WTC11 (cell line): Measurements from ENCODE around the gene GIT1. TPM values are rescaled to one million over a fixed set of nuclear protein-coding genes. Genes with fewer than 3 reads are reported as not detected.

Experiments
- ATAC-seq: fragments of 200-7000 bp; cut with Tn5 transposase; 2 replicates; pipeline ENCODE4 v1.10.0; 2021; ENCODE audit warnings: mild to moderate bottlenecking, moderate library complexity
- CTCF ChIA-PET: fragments of 300-600 bp; sonication (Branson Sonifier 250); formaldehyde crosslinking; loops from one replicate; lab custom pipeline; 2021; ENCODE audit warnings: antibody characterized with exemption; lab: Charles Lee
- POLR2A ChIA-PET: fragments of 350-600 bp; sonication (Branson Sonifier 250); formaldehyde crosslinking; loops from one replicate; lab custom pipeline; 2021; ENCODE audit warnings: antibody characterized with exemption; lab: Charles Lee
- DNase-seq: peaks from one replicate; pipeline ENCODE4 v3.0.0; 2021; ENCODE audit warnings: low spot score
- H3K27ac Mint-ChIP-seq: 2 replicates; pipeline ENCODE4 v1.8.0; 2021; ENCODE audit warnings: mixed read lengths
- H3K27me3 Mint-ChIP-seq: 2 replicates; pipeline ENCODE4 v1.8.0; 2021; ENCODE audit warnings: low read depth, mild to moderate bottlenecking, moderate library complexity, mixed read lengths
- H3K36me3 Mint-ChIP-seq: 2 replicates; pipeline ENCODE4 v1.8.0; 2021; ENCODE audit warnings: mixed read lengths
- H3K4me1 Mint-ChIP-seq: 2 replicates; pipeline ENCODE4 v1.8.0; 2022; ENCODE audit warnings: mixed read lengths
- H3K4me3 Mint-ChIP-seq: 2 replicates; pipeline ENCODE4 v1.8.0; 2021; ENCODE audit warnings: mild to moderate bottlenecking, moderate library complexity, mixed read lengths
- H3K9me3 Mint-ChIP-seq: 2 replicates; pipeline ENCODE4 v1.8.0; 2021; ENCODE audit warnings: mixed read lengths
- ATF2 ChIP-seq: sonication (generic); formaldehyde crosslinking; IDR thresholded peaks from 2 replicates; pipeline ENCODE4 v1.8.1; 2022; ENCODE audit warnings: low read depth, missing genetic modification reagents, borderline replicate concordance
- CREM ChIP-seq: sonication (generic); formaldehyde crosslinking; IDR thresholded peaks from 2 replicates; pipeline ENCODE4 v1.8.1; 2022; ENCODE audit warnings: mild to moderate bottlenecking, missing genetic modification reagents, moderate library complexity
- FOXJ3 ChIP-seq: sonication (generic); formaldehyde crosslinking; IDR thresholded peaks from 2 replicates; pipeline ENCODE4 v1.9.0; 2021; ENCODE audit warnings: missing genetic modification reagents, mild to moderate bottlenecking, borderline replicate concordance
- MYBL2 ChIP-seq: sonication (generic); formaldehyde crosslinking; IDR thresholded peaks from 2 replicates; pipeline ENCODE4 v1.8.1; 2023; ENCODE audit warnings: mild to moderate bottlenecking, moderate library complexity, missing genetic modification reagents
- NFATC4 ChIP-seq: fragments of 250-450 bp; sonication (Bioruptor Pico); IDR thresholded peaks from 2 replicates; pipeline ENCODE4 v1.9.0; 2021; ENCODE audit warnings: mild to moderate bottlenecking
- NR1H2 ChIP-seq: sonication (generic); formaldehyde crosslinking; IDR thresholded peaks from 2 replicates; pipeline ENCODE4 v1.9.0; 2021; ENCODE audit warnings: mild to moderate bottlenecking, moderate library complexity, missing genetic modification reagents
- RORB ChIP-seq: fragments of 250-450 bp; sonication (Bioruptor Pico); IDR thresholded peaks from 2 replicates; pipeline ENCODE4 v1.9.0; 2021; ENCODE audit warnings: mild to moderate bottlenecking
- SMAD4 ChIP-seq: sonication (generic); formaldehyde crosslinking; IDR thresholded peaks from 2 replicates; pipeline ENCODE4 v1.8.0; 2022; ENCODE audit warnings: mild to moderate bottlenecking, missing genetic modification reagents
- SP1 ChIP-seq: sonication (generic); formaldehyde crosslinking; conservative IDR thresholded peaks from 2 replicates; pipeline ENCODE4 v1.8.1; 2022; ENCODE audit warnings: missing genetic modification reagents
- TCF7 ChIP-seq: sonication (generic); formaldehyde crosslinking; IDR thresholded peaks from 2 replicates; pipeline ENCODE4 v1.8.0; 2022; ENCODE audit warnings: mild to moderate bottlenecking, low read depth, missing genetic modification reagents, moderate library complexity
- USF1 ChIP-seq: sonication (generic); formaldehyde crosslinking; IDR thresholded peaks from 2 replicates; pipeline ENCODE4 v1.8.0; 2022; ENCODE audit warnings: mild to moderate bottlenecking, missing genetic modification reagents
- ZNF121 ChIP-seq: sonication (generic); formaldehyde crosslinking; IDR thresholded peaks from 2 replicates; pipeline ENCODE4 v1.8.0; 2023; ENCODE audit warnings: missing genetic modification reagents
- ZNF263 ChIP-seq: sonication (generic); formaldehyde crosslinking; IDR thresholded peaks from 2 replicates; pipeline ENCODE4 v1.8.1; 2022; ENCODE audit warnings: low read depth, mild to moderate bottlenecking, moderate library complexity, missing genetic modification reagents
- ZNF317 ChIP-seq: sonication (generic); formaldehyde crosslinking; IDR thresholded peaks from 2 replicates; pipeline ENCODE4 v1.8.1; 2023; ENCODE audit warnings: low read depth, mild to moderate bottlenecking, moderate library complexity, missing genetic modification reagents, borderline replicate concordance
- ZNF423 ChIP-seq: fragments of 250-450 bp; sonication (Bioruptor Pico); IDR thresholded peaks from 2 replicates; pipeline ENCODE4 v2.1.2; 2022; ENCODE audit warnings: mild to moderate bottlenecking, moderate library complexity
- ZNF425 ChIP-seq: fragments of 250-450 bp; sonication (Bioruptor Pico); conservative IDR thresholded peaks from 2 replicates; pipeline ENCODE4 v1.9.0; 2021; ENCODE audit warnings: mild to moderate bottlenecking
- total RNA-seq: library from RNA; stranded (reverse); gene quantifications from 3 replicates; pipeline ENCODE4 v1.2.3, GENCODE V29; 2021
- TF ChIP-seq, protein P1 (sequence below): sonication (generic); formaldehyde crosslinking; IDR thresholded peaks from 2 replicates; pipeline ENCODE4 v1.8.0; 2022; ENCODE audit warnings: missing genetic modification reagents
- TF ChIP-seq, protein P2 (sequence below): sonication (generic); formaldehyde crosslinking; IDR thresholded peaks from 2 replicates; pipeline ENCODE4 v1.8.1; 2023; ENCODE audit warnings: mild to moderate bottlenecking, moderate library complexity, missing genetic modification reagents

The GIT1 gene
- total RNA-seq, 1 experiment from 2014 or later: 66.9 TPM

GRCh38 chr17:29617125-29617480 is 27.7 kb upstream of the GIT1 start (continued):
- TF ChIP-seq, protein P1, sequence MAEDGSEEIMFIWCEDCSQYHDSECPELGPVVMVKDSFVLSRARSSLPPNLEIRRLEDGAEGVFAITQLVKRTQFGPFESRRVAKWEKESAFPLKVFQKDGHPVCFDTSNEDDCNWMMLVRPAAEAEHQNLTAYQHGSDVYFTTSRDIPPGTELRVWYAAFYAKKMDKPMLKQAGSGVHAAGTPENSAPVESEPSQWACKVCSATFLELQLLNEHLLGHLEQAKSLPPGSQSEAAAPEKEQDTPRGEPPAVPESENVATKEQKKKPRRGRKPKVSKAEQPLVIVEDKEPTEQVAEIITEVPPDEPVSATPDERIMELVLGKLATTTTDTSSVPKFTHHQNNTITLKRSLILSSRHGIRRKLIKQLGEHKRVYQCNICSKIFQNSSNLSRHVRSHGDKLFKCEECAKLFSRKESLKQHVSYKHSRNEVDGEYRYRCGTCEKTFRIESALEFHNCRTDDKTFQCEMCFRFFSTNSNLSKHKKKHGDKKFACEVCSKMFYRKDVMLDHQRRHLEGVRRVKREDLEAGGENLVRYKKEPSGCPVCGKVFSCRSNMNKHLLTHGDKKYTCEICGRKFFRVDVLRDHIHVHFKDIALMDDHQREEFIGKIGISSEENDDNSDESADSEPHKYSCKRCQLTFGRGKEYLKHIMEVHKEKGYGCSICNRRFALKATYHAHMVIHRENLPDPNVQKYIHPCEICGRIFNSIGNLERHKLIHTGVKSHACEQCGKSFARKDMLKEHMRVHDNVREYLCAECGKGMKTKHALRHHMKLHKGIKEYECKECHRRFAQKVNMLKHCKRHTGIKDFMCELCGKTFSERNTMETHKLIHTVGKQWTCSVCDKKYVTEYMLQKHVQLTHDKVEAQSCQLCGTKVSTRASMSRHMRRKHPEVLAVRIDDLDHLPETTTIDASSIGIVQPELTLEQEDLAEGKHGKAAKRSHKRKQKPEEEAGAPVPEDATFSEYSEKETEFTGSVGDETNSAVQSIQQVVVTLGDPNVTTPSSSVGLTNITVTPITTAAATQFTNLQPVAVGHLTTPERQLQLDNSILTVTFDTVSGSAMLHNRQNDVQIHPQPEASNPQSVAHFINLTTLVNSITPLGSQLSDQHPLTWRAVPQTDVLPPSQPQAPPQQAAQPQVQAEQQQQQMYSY (CRISPR knock-in tag): no peak
- TF ChIP-seq NFATC4 (CRISPR knock-in tag) (no peak), ZNF423 (peak; percentile 77), ZNF317 (CRISPR knock-in tag) (no peak)

GRCh38 chr17:29616300-29617048 is 27.0 kb upstream of the GIT1 start:
- ChIA-PET CTCF (interaction anchor here (0.6 to 9.2 kb wide), 64 partner anchors 9 to 664 kb away, joined by 3 to 272 read pairs (median 5); partner anchors contain the start of genes ABHD15, ANKRD13B, MYO18A and NUFIP2), POLR2A (interaction anchor here (1.0 to 2.1 kb wide), 4 partner anchors 16 to 25 kb away, joined by 3 to 12 read pairs (median 4); partner anchors contain the start of gene ANKRD13B)
- peak overlapping the region; percentile 80 for H3K4me3 Mint-ChIP-seq
- ATAC-seq: no peak
- H3K9me3 Mint-ChIP-seq: no peaks in the 10 kb centered on the region
- H3K27me3 Mint-ChIP-seq: peaks cover 80% of the 10 kb centered on the region
- DNase-seq: no peak
- H3K27ac Mint-ChIP-seq: no peak overlapping the region
- no peaks in the 10 kb centered on the region for H3K36me3 Mint-ChIP-seq
- H3K4me1 Mint-ChIP-seq: peaks cover 47% of the 10 kb centered on the region
- TF ChIP-seq USF1 (CRISPR knock-in tag) (0 out of 2 replicates have a peak, but pooled peaks have one; percentile 2), ATF2 (CRISPR knock-in tag) (no peak), ZNF121 (CRISPR knock-in tag) (0 out of 2 replicates have a peak, but pooled peaks have one; percentile 9)

GRCh38 chr17:29615492-29616299 is 26.2 kb upstream of the GIT1 start:
- peaks cover 73% of the 10 kb centered on the region for H3K27me3 Mint-ChIP-seq
- H3K9me3 Mint-ChIP-seq: no peaks in the 10 kb centered on the region
- H3K4me3 Mint-ChIP-seq: peak overlapping the region; percentile 80
- peak; percentile 88 for DNase-seq
- peaks cover 42% of the 10 kb centered on the region for H3K4me1 Mint-ChIP-seq
- POLR2A ChIA-PET: interaction anchor here (0.6 to 1.3 kb wide), 5 partner anchors 15 to 924 kb away, joined by 3 to 5 read pairs (median 4); no protein-coding TSS in a partner anchor
- peak; percentile 54 for ATAC-seq
- CTCF ChIA-PET: interaction anchor here (0.6 to 9.2 kb wide), 24 partner anchors 8 to 480 kb away, joined by 3 to 272 read pairs (median 7); partner anchors contain the start of genes ABHD15, ANKRD13B, MYO18A and SSH2
- H3K36me3 Mint-ChIP-seq: peaks cover 3% of the 10 kb centered on the region; the same call in 1 of the 2 replicates
- no peak overlapping the region for H3K27ac Mint-ChIP-seq
- TF ChIP-seq ZNF317 (CRISPR knock-in tag): no peak
- no peak for TF ChIP-seq RORB
- TF ChIP-seq ZNF263: no peak
- no peak for TF ChIP-seq SMAD4
- TF ChIP-seq NR1H2 (CRISPR knock-in tag): no peak
- TF ChIP-seq, protein P2, sequence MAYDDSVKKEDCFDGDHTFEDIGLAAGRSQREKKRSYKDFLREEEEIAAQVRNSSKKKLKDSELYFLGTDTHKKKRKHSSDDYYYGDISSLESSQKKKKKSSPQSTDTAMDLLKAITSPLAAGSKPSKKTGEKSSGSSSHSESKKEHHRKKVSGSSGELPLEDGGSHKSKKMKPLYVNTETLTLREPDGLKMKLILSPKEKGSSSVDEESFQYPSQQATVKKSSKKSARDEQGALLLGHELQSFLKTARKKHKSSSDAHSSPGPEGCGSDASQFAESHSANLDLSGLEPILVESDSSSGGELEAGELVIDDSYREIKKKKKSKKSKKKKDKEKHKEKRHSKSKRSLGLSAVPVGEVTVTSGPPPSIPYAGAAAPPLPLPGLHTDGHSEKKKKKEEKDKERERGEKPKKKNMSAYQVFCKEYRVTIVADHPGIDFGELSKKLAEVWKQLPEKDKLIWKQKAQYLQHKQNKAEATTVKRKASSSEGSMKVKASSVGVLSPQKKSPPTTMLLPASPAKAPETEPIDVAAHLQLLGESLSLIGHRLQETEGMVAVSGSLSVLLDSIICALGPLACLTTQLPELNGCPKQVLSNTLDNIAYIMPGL (CRISPR knock-in tag): peak; percentile 42; the same call in 1 of the 2 replicates
- TF ChIP-seq TCF7 (CRISPR knock-in tag): 0 out of 2 replicates have a peak, but pooled peaks have one; percentile 41
- no peak for TF ChIP-seq FOXJ3 (CRISPR knock-in tag)
- no peak for TF ChIP-seq ATF2 (CRISPR knock-in tag)
- peak; percentile 57; the same call in 1 of the 2 replicates for TF ChIP-seq CREM (CRISPR knock-in tag)
- TF ChIP-seq ZNF425 (CRISPR knock-in tag): no peak
- TF ChIP-seq MYBL2 (CRISPR knock-in tag): no peak
- TF ChIP-seq SP1 (CRISPR knock-in tag): peak; percentile 83
